Activated CD4-positive, alpha-beta memory T cell treated with anti-CD3 and anti-CD28 coated beads, Interleukin-2, amount 10 ng/mL, durations not matched to agents 7 days and 5 days (primary cell): ENCODE measurements around the gene COL1A2. TPM values are rescaled to one million over a fixed set of nuclear protein-coding genes. Genes with fewer than 3 reads are reported as not detected.

Experiments
- CTCF ChIA-PET: fragments of 350-600 bp; sonication (Branson Sonifier 250); formaldehyde crosslinking; loops from one replicate; lab custom pipeline; 2021; ENCODE audit warnings: antibody characterized with exemption, inconsistent platforms; lab: Charles Lee
- POLR2A ChIA-PET: fragments of 350-600 bp; sonication (Branson Sonifier 250); formaldehyde crosslinking; loops from one replicate; lab custom pipeline; 2021; ENCODE audit warnings: antibody characterized with exemption; lab: Charles Lee
- DNase-seq: peaks from one replicate; pipeline ENCODE4 v3.0.0-alpha.2; 2020
- H3K27ac Mint-ChIP-seq: one replicate; pipeline ENCODE4 v1.8.0; 2021; ENCODE audit warnings: mild to moderate bottlenecking, mixed read lengths
- H3K27me3 Mint-ChIP-seq: one replicate; pipeline ENCODE4 v1.8.0; 2021; ENCODE audit warnings: mixed read lengths
- H3K36me3 Mint-ChIP-seq: one replicate; pipeline ENCODE4 v1.8.0; 2021; ENCODE audit warnings: low read depth, mixed read lengths
- H3K4me1 Mint-ChIP-seq: one replicate; pipeline ENCODE4 v1.8.0; 2021; ENCODE audit warnings: mixed read lengths
- H3K4me3 Mint-ChIP-seq: one replicate; pipeline ENCODE4 v1.8.0; 2021; ENCODE audit warnings: mild to moderate bottlenecking, mixed read lengths
- H3K9me3 Mint-ChIP-seq: one replicate; pipeline ENCODE4 v1.8.0; 2021; ENCODE audit warnings: mixed read lengths
- total RNA-seq, 2 experiments: library from RNA; stranded (reverse); gene quantifications; one replicate each; pipeline ENCODE4 v1.2.3, GENCODE V29; 2021

COL1A2 gene
- total RNA-seq, 2 experiments from 2014 or later, result 0.08 TPM; not detected in 1

GRCh38 chr7:94367949-94368348, 26.7 kb upstream of the COL1A2 start:
- CTCF ChIA-PET, result interaction anchor here (0.8 kb wide), 1 partner anchor 27 kb away, joined by 4 read pairs; the partner anchor contains the start of gene COL1A2
- DNase-seq, result no peak
- no peaks in the 10 kb centered on the region for H3K4me1 Mint-ChIP-seq
- POLR2A ChIA-PET, result no interaction called here
- no peaks in the 10 kb centered on the region for H3K9me3 Mint-ChIP-seq
- no peak overlapping the region for H3K27ac Mint-ChIP-seq
- no peaks in the 10 kb centered on the region for H3K36me3 Mint-ChIP-seq
- H3K4me3 Mint-ChIP-seq, result no peak overlapping the region
- H3K27me3 Mint-ChIP-seq, result no peaks in the 10 kb centered on the region

GRCh38 chr7:94368371-94368791, 26.3 kb upstream of the COL1A2 start:
- ChIA-PET POLR2A (interaction anchor here (0.9 kb wide), 1 partner anchor 177 kb away, joined by 3 read pairs; no protein-coding TSS in a partner anchor), CTCF (interaction anchor here (0.8 kb wide), 1 partner anchor 27 kb away, joined by 4 read pairs; the partner anchor contains the start of gene COL1A2)
- Mint-ChIP-seq H3K9me3 (no peaks in the 10 kb centered on the region), H3K4me3 (no peak overlapping the region), H3K27me3 (no peaks in the 10 kb centered on the region), H3K36me3 (no peaks in the 10 kb centered on the region), H3K27ac (no peak overlapping the region), H3K4me1 (no peaks in the 10 kb centered on the region)
- no peak for DNase-seq

GRCh38 chr7:94374231-94374630, 20.5 kb upstream of the COL1A2 start:
- no peak for DNase-seq
- Mint-ChIP-seq H3K4me1 (no peaks in the 10 kb centered on the region), H3K36me3 (no peaks in the 10 kb centered on the region), H3K27ac (no peak overlapping the region), H3K27me3 (peaks cover 1% of the 10 kb centered on the region), H3K9me3 (no peaks in the 10 kb centered on the region), H3K4me3 (no peak overlapping the region)
- POLR2A ChIA-PET, result no interaction called here
- CTCF ChIA-PET, result no interaction called here

- ChIA-PET POLR2A (no interaction called here), CTCF (no interaction called here)
- no peaks in the 10 kb centered on the region for H3K4me1 Mint-ChIP-seq
- H3K27ac Mint-ChIP-seq, result no peak overlapping the region
- DNase-seq, result no peak
- no peaks in the 10 kb centered on the region for H3K9me3 Mint-ChIP-seq
- H3K36me3 Mint-ChIP-seq, result no peaks in the 10 kb centered on the region
- H3K27me3 Mint-ChIP-seq, result peaks cover 4% of the 10 kb centered on the region
- no peak overlapping the region for H3K4me3 Mint-ChIP-seq
Observed at GRCh38 chr7:94374721-94375566, 19.8 kb upstream of the COL1A2 start.

GRCh38 chr7:94375691-94376090, 19.0 kb upstream of the COL1A2 start:
- ChIA-PET CTCF (no interaction called here), POLR2A (no interaction called here)
- no peaks in the 10 kb centered on the region for H3K9me3 Mint-ChIP-seq
- H3K27me3 Mint-ChIP-seq, result peaks cover 4% of the 10 kb centered on the region
- no peak for DNase-seq
- H3K4me3 Mint-ChIP-seq, result no peak overlapping the region
- no peaks in the 10 kb centered on the region for H3K36me3 Mint-ChIP-seq
- H3K27ac Mint-ChIP-seq, result no peak overlapping the region
- H3K4me1 Mint-ChIP-seq, result no peaks in the 10 kb centered on the region

- Mint-ChIP-seq H3K27ac (no peak overlapping the region), H3K4me1 (no peaks in the 10 kb centered on the region), H3K27me3 (peaks cover 4% of the 10 kb centered on the region), H3K36me3 (no peaks in the 10 kb centered on the region), H3K4me3 (no peak overlapping the region), H3K9me3 (no peaks in the 10 kb centered on the region)
- ChIA-PET POLR2A (no interaction called here), CTCF (no interaction called here)
- DNase-seq, result no peak
Observed at GRCh38 chr7:94376281-94376680, 18.4 kb upstream of the COL1A2 start.

GRCh38 chr7:94378356-94378755, 16.3 kb upstream of the COL1A2 start:
- Mint-ChIP-seq H3K27me3 (peaks cover 4% of the 10 kb centered on the region), H3K36me3 (no peaks in the 10 kb centered on the region), H3K4me3 (no peak overlapping the region), H3K4me1 (no peaks in the 10 kb centered on the region), H3K27ac (no peak overlapping the region), H3K9me3 (no peaks in the 10 kb centered on the region)
- ChIA-PET CTCF (interaction anchor here (2.2 kb wide), 1 partner anchor 17 kb away, joined by 7 read pairs; the partner anchor contains the start of gene COL1A2), POLR2A (no interaction called here)
- no peak for DNase-seq

GRCh38 chr7:94380264-94380663, 14.4 kb upstream of the COL1A2 start:
- H3K36me3 Mint-ChIP-seq, result no peaks in the 10 kb centered on the region
- H3K9me3 Mint-ChIP-seq, result no peaks in the 10 kb centered on the region
- no peaks in the 10 kb centered on the region for H3K4me1 Mint-ChIP-seq
- no peak overlapping the region for H3K4me3 Mint-ChIP-seq
- no peak for DNase-seq
- POLR2A ChIA-PET, result no interaction called here
- H3K27ac Mint-ChIP-seq, result no peak overlapping the region
- H3K27me3 Mint-ChIP-seq, result peaks cover 4% of the 10 kb centered on the region
- CTCF ChIA-PET, result no interaction called here

GRCh38 chr7:94382132-94382531, 12.6 kb upstream of the COL1A2 start:
- POLR2A ChIA-PET, result no interaction called here
- Mint-ChIP-seq H3K9me3 (no peaks in the 10 kb centered on the region), H3K27me3 (peaks cover 4% of the 10 kb centered on the region), H3K4me1 (no peaks in the 10 kb centered on the region), H3K36me3 (no peaks in the 10 kb centered on the region), H3K27ac (no peak overlapping the region), H3K4me3 (no peak overlapping the region)
- CTCF ChIA-PET, result no interaction called here
- no peak for DNase-seq

GRCh38 chr7:94382746-94383145, 11.9 kb upstream of the COL1A2 start:
- Mint-ChIP-seq H3K9me3 (no peaks in the 10 kb centered on the region), H3K4me1 (no peaks in the 10 kb centered on the region), H3K27ac (no peak overlapping the region), H3K4me3 (no peak overlapping the region), H3K36me3 (no peaks in the 10 kb centered on the region), H3K27me3 (peaks cover 7% of the 10 kb centered on the region)
- ChIA-PET POLR2A (no interaction called here), CTCF (no interaction called here)
- no peak for DNase-seq

- Mint-ChIP-seq H3K4me1 (no peaks in the 10 kb centered on the region), H3K4me3 (no peak overlapping the region), H3K36me3 (no peaks in the 10 kb centered on the region), H3K9me3 (no peaks in the 10 kb centered on the region), H3K27ac (no peak overlapping the region), H3K27me3 (peaks cover 7% of the 10 kb centered on the region)
- ChIA-PET POLR2A (no interaction called here), CTCF (no interaction called here)
- no peak for DNase-seq
Observed at GRCh38 chr7:94384315-94384714, 10.4 kb upstream of the COL1A2 start.

- H3K9me3 Mint-ChIP-seq, result no peaks in the 10 kb centered on the region
- H3K4me3 Mint-ChIP-seq, result no peak overlapping the region
- peaks cover 12% of the 10 kb centered on the region for H3K27me3 Mint-ChIP-seq
- no peaks in the 10 kb centered on the region for H3K4me1 Mint-ChIP-seq
- CTCF ChIA-PET, result interaction anchor here (1.2 kb wide), 2 partner anchors 9 kb away, joined by 3 to 6 read pairs; partner anchors contain the start of gene COL1A2
- no peak overlapping the region for H3K27ac Mint-ChIP-seq
- POLR2A ChIA-PET, result no interaction called here
- DNase-seq, result no peak
- no peaks in the 10 kb centered on the region for H3K36me3 Mint-ChIP-seq
Observed at GRCh38 chr7:94386416-94386815, 8.3 kb upstream of the COL1A2 start.

GRCh38 chr7:94388540-94388939, 6.2 kb upstream of the COL1A2 start:
- Mint-ChIP-seq H3K36me3 (no peaks in the 10 kb centered on the region), H3K9me3 (no peaks in the 10 kb centered on the region), H3K4me3 (no peak overlapping the region), H3K4me1 (peaks cover 3% of the 10 kb centered on the region), H3K27ac (no peak overlapping the region), H3K27me3 (peaks cover 23% of the 10 kb centered on the region)
- DNase-seq, result no peak
- CTCF ChIA-PET, result no interaction called here
- POLR2A ChIA-PET, result no interaction called here

- Mint-ChIP-seq H3K9me3 (no peaks in the 10 kb centered on the region), H3K4me1 (peaks cover 3% of the 10 kb centered on the region), H3K27ac (no peak overlapping the region), H3K27me3 (peaks cover 28% of the 10 kb centered on the region), H3K36me3 (no peaks in the 10 kb centered on the region), H3K4me3 (no peak overlapping the region)
- POLR2A ChIA-PET, result no interaction called here
- no peak for DNase-seq
- CTCF ChIA-PET, result no interaction called here
Observed at GRCh38 chr7:94389381-94389780, 5.3 kb upstream of the COL1A2 start.
